CD4-positive, alpha-beta T cell treated with Interleukin-6 for 4 hours (primary cell): ENCODE measurements around the gene RAD18.

ENCODE experiments used
- DNase-seq: peaks from one replicate; pipeline ENCODE4 v3.0.0-alpha.2; 2020; ENCODE audit warnings: mixed read lengths

Gene RAD18

GRCh38 chr3:8984526-8984925, 21.3 kb upstream of the RAD18 start:
- DNase-seq = no peak

GRCh38 chr3:8984081-8984480, 20.8 kb upstream of the RAD18 start:
- no peak for DNase-seq

GRCh38 chr3:8983591-8983990, 20.3 kb upstream of the RAD18 start:
- DNase-seq = no peak

- DNase-seq = no peak
Measured at GRCh38 chr3:8983026-8983425, 19.8 kb upstream of the RAD18 start.

GRCh38 chr3:8982509-8982908, 19.2 kb upstream of the RAD18 start:
- no peak for DNase-seq

GRCh38 chr3:8981700-8982099, 18.4 kb upstream of the RAD18 start:
- no peak for DNase-seq

GRCh38 chr3:8981296-8981695, 18.0 kb upstream of the RAD18 start:
- no peak for DNase-seq

- no peak for DNase-seq
Measured at GRCh38 chr3:8980756-8981257, 17.5 kb upstream of the RAD18 start.

- no peak for DNase-seq
Measured at GRCh38 chr3:8979262-8979661, 16.0 kb upstream of the RAD18 start.

GRCh38 chr3:8978551-8978950, 15.3 kb upstream of the RAD18 start:
- DNase-seq = no peak

GRCh38 chr3:8976540-8977182, 13.4 kb upstream of the RAD18 start:
- no peak for DNase-seq

- no peak for DNase-seq
Measured at GRCh38 chr3:8975081-8976020, 12.1 kb upstream of the RAD18 start.

- no peak for DNase-seq
Measured at GRCh38 chr3:8974458-8974857, 11.2 kb upstream of the RAD18 start.

GRCh38 chr3:8972639-8973038, 9.4 kb upstream of the RAD18 start:
- no peak for DNase-seq

GRCh38 chr3:8970971-8971589, 7.8 kb upstream of the RAD18 start:
- DNase-seq = peak; percentile 75

- DNase-seq = no peak
Measured at GRCh38 chr3:8969241-8969640, 6.0 kb upstream of the RAD18 start.

GRCh38 chr3:8968375-8968882, 5.2 kb upstream of the RAD18 start:
- no peak for DNase-seq

GRCh38 chr3:8967553-8967952, 4.3 kb upstream of the RAD18 start:
- no peak for DNase-seq

GRCh38 chr3:8966820-8967348, 3.6 kb upstream of the RAD18 start:
- no peak for DNase-seq

- no peak for DNase-seq
Measured at GRCh38 chr3:8966150-8966819, 3.0 kb upstream of the RAD18 start.

- DNase-seq = no peak
Measured at GRCh38 chr3:8964436-8965370, 1.4 kb upstream of the RAD18 start.
